Measurements from ENCODE around the gene BMP8A.
"Not testable (repeated sequence)": the region's sequence is repeated elsewhere in the genome, so short reads cannot be mapped to it uniquely, and the experiment has no call there.

Gene BMP8A

GRCh38 chr1:39500862-39501389 lies 9.5 kb downstream of the BMP8A start:
- Histone ChIP-seq H3K4me3 (replicated peaks; ENCODE audit: low read depth, low read length) (no peak overlapping the region), H3K36me3 (ENCODE audit: control insufficient read depth, insufficient read depth, low read length) (no peaks in the 10 kb centered on the region), H3K27me3 (replicated peaks; ENCODE audit: control insufficient read depth, insufficient read depth, low read length) (no peaks in the 10 kb centered on the region)
- no peak for TF ChIP-seq CTCF (IDR thresholded peaks at IDR 0.05; ENCODE audit: insufficient read depth, low read length, poor library complexity, severe bottlenecking)
- DNase-seq (ENCODE audit: extremely low read depth, insufficient read length): no peak

GRCh38 chr1:39501666-39502065 lies 10.2 kb downstream of the BMP8A start:
- H3K36me3 ChIP-seq (ENCODE audit: control insufficient read depth, insufficient read depth, low read length): no peaks in the 10 kb centered on the region
- TF ChIP-seq CTCF (IDR thresholded peaks at IDR 0.05; ENCODE audit: insufficient read depth, low read length, poor library complexity, severe bottlenecking): no peak
- H3K27me3 ChIP-seq (replicated peaks; ENCODE audit: control insufficient read depth, insufficient read depth, low read length): no peaks in the 10 kb centered on the region
- no peak for DNase-seq (ENCODE audit: extremely low read depth, insufficient read length)
- no peak overlapping the region for H3K4me3 ChIP-seq (replicated peaks; ENCODE audit: low read depth, low read length)

GRCh38 chr1:39504436-39504835 lies 13.0 kb downstream of the BMP8A start:
- DNase-seq (ENCODE audit: extremely low read depth, insufficient read length); H3K4me3 ChIP-seq (replicated peaks; ENCODE audit: low read depth, low read length); H3K27me3 ChIP-seq (replicated peaks; ENCODE audit: control insufficient read depth, insufficient read depth, low read length); H3K36me3 ChIP-seq (ENCODE audit: control insufficient read depth, insufficient read depth, low read length): not testable (repeated sequence)

GRCh38 chr1:39505289-39505688 lies 13.9 kb downstream of the BMP8A start:
- TF ChIP-seq CTCF (IDR thresholded peaks at IDR 0.05; ENCODE audit: insufficient read depth, low read length, poor library complexity, severe bottlenecking): no peak
- DNase-seq (ENCODE audit: extremely low read depth, insufficient read length): no peak
- H3K4me3 ChIP-seq (replicated peaks; ENCODE audit: low read depth, low read length): no peak overlapping the region
- no peaks in the 10 kb centered on the region for H3K36me3 ChIP-seq (ENCODE audit: control insufficient read depth, insufficient read depth, low read length)
- no peaks in the 10 kb centered on the region for H3K27me3 ChIP-seq (replicated peaks; ENCODE audit: control insufficient read depth, insufficient read depth, low read length)

GRCh38 chr1:39507230-39507928 lies 15.9 kb downstream of the BMP8A start:
- Histone ChIP-seq H3K36me3 (ENCODE audit: control insufficient read depth, insufficient read depth, low read length) (no peaks in the 10 kb centered on the region), H3K4me3 (replicated peaks; ENCODE audit: low read depth, low read length) (no peak overlapping the region), H3K27me3 (replicated peaks; ENCODE audit: control insufficient read depth, insufficient read depth, low read length) (no peaks in the 10 kb centered on the region)
- DNase-seq (ENCODE audit: extremely low read depth, insufficient read length): no peak
- peak; percentile 16 for TF ChIP-seq CTCF (IDR thresholded peaks at IDR 0.05; ENCODE audit: insufficient read depth, low read length, poor library complexity, severe bottlenecking)

GRCh38 chr1:39508266-39508665 lies 16.8 kb downstream of the BMP8A start:
- no peaks in the 10 kb centered on the region for H3K36me3 ChIP-seq (ENCODE audit: control insufficient read depth, insufficient read depth, low read length)
- H3K4me3 ChIP-seq (replicated peaks; ENCODE audit: low read depth, low read length): no peak overlapping the region
- no peaks in the 10 kb centered on the region for H3K27me3 ChIP-seq (replicated peaks; ENCODE audit: control insufficient read depth, insufficient read depth, low read length)
- no peak for DNase-seq (ENCODE audit: extremely low read depth, insufficient read length)
- TF ChIP-seq CTCF (IDR thresholded peaks at IDR 0.05; ENCODE audit: insufficient read depth, low read length, poor library complexity, severe bottlenecking): no peak
